ENCODE results near the gene CAMTA1. TPM values are rescaled to one million over a fixed set of nuclear protein-coding genes. Genes with fewer than 3 reads are reported as not detected.

Gene CAMTA1
- total RNA-seq, 1 donor from 2014 or later = 99.0 TPM

GRCh38 chr1:7503691-7504437 lies 718.6 kb downstream of the CAMTA1 start:
- no peak for DNase-seq (ENCODE audit: low spot score, unreplicated experiment)
- H3K36me3 Mint-ChIP-seq (ENCODE audit: insufficient read depth) = no peaks in the 10 kb centered on the region
- no peak for TF ChIP-seq CTCF (IDR thresholded peaks at IDR 0.05; ENCODE audit: unreplicated experiment)
- H3K27ac Mint-ChIP-seq = no peak overlapping the region
- no peaks in the 10 kb centered on the region for H3K9me3 Mint-ChIP-seq (ENCODE audit: low read depth)
- H3K4me3 Mint-ChIP-seq (ENCODE audit: low read depth) = no peak overlapping the region
- no peaks in the 10 kb centered on the region for H3K27me3 Mint-ChIP-seq
- no peaks in the 10 kb centered on the region for H3K4me1 Mint-ChIP-seq (ENCODE audit: low read depth)

DNA sequence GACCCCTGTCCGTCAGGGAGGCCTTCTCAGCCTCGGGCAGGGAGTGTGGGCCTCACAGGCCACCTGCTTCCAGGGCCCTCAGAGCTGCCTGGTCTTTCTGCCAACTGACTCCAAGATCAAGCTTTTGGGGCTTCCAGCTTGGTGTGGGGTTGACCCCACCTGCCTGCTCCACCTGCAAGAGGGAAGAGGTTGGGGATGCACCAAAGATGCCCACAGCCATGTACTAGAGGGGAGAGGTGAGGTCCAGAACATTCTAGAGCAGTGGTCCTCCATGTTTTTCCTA lies 719.1 kb downstream of the CAMTA1 start:
- no peaks in the 10 kb centered on the region for H3K27me3 Mint-ChIP-seq

GRCh38 chr1:7505094-7505770 lies 720.0 kb downstream of the CAMTA1 start:
- H3K9me3 Mint-ChIP-seq (ENCODE audit: low read depth) = no peaks in the 10 kb centered on the region
- no peak for DNase-seq (ENCODE audit: low spot score, unreplicated experiment)
- no peak overlapping the region for H3K27ac Mint-ChIP-seq
- no peak overlapping the region for H3K4me3 Mint-ChIP-seq (ENCODE audit: low read depth)
- H3K36me3 Mint-ChIP-seq (ENCODE audit: insufficient read depth) = no peaks in the 10 kb centered on the region
- no peak for TF ChIP-seq CTCF (IDR thresholded peaks at IDR 0.05; ENCODE audit: unreplicated experiment)
- no peaks in the 10 kb centered on the region for H3K27me3 Mint-ChIP-seq
- H3K4me1 Mint-ChIP-seq (ENCODE audit: low read depth) = no peaks in the 10 kb centered on the region

More for the DNA sequence above, 719.1 kb downstream of the CAMTA1 start:
- Mint-ChIP-seq H3K4me3 (ENCODE audit: low read depth) (no peak overlapping the region), H3K36me3 (ENCODE audit: insufficient read depth) (no peaks in the 10 kb centered on the region), H3K27ac (no peak overlapping the region), H3K4me1 (ENCODE audit: low read depth) (no peaks in the 10 kb centered on the region), H3K9me3 (ENCODE audit: low read depth) (no peaks in the 10 kb centered on the region)
- TF ChIP-seq CTCF (IDR thresholded peaks at IDR 0.05; ENCODE audit: unreplicated experiment) = no peak
- no peak for DNase-seq (ENCODE audit: low spot score, unreplicated experiment)

DNA sequence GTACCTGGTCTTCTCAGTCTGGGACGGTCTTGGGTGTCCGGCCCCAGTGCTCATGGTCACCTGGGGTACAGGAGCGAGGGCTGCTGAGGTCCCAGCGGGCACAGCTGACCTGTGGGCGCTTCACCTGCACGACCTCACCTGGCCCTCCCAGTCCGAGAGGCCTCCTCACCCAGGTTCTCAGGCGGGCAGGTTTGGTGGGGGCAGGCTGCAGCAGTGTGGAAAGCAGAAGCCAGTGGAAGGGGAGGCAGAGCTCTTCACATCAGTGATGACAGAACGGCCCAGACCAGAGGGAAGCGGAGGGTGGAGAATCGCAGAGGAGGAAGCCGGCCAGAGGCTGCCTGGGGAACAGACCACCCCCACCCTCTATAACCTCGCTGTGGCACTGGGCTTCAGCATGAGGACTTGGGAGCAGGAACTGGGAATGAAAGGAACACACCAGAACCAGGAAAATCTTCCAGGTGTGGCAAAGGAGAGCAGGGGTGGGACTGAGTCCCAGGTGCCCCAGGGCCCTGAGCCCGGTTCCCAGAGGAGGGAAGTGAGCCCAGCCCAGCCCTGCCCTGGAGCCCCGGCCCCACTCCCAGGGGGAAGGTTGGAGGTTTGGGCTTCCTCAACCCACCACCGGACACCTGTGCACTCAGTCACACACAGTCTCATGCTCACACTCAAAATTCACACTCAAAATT lies 720.7 kb downstream of the CAMTA1 start:
- no peak for TF ChIP-seq CTCF (IDR thresholded peaks at IDR 0.05; ENCODE audit: unreplicated experiment)
- peaks cover 3% of the 10 kb centered on the region for H3K27me3 Mint-ChIP-seq
- H3K4me3 Mint-ChIP-seq (ENCODE audit: low read depth) = no peak overlapping the region
- no peak for DNase-seq (ENCODE audit: low spot score, unreplicated experiment)
- H3K27ac Mint-ChIP-seq = no peak overlapping the region
- no peaks in the 10 kb centered on the region for H3K36me3 Mint-ChIP-seq (ENCODE audit: insufficient read depth)
- H3K4me1 Mint-ChIP-seq (ENCODE audit: low read depth) = no peaks in the 10 kb centered on the region
- H3K9me3 Mint-ChIP-seq (ENCODE audit: low read depth) = no peaks in the 10 kb centered on the region

DNA sequence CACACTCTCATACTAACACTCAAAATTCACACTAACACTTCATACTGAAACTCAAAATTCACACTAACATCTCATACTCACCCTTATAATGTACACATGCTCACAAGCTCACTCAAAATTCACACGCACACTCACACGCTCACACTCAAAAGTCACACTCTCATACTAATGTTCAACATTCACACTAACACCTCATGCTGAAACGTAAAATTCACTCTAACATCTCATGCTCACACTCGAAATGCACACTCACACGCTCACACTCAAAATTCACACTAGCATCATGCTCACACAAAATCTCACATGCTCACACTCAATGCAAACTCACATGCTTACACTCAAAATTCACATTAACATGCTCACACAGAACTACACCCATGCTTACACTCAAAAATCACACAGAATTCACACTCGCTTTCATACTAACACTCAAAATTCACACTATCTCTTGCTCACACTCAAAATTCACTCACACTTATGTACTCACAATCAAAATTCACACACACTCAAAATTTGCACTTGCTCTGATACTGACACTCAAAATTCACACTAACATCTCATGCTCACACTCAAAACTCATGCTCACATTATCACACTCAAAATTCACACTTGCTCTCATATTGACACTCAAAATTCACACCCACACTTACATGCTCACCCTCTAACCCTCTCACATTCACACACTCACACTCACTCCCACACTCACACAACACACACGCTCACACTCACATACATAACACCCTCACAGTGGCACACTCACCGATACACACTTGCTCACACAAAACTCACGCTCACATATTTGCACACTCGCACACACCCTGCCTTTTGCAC lies 721.4 kb downstream of the CAMTA1 start:
- TF ChIP-seq CTCF (IDR thresholded peaks at IDR 0.05; ENCODE audit: unreplicated experiment) = no peak
- H3K36me3 Mint-ChIP-seq (ENCODE audit: insufficient read depth) = no peaks in the 10 kb centered on the region
- H3K27me3 Mint-ChIP-seq = peaks cover 5% of the 10 kb centered on the region
- H3K4me3 Mint-ChIP-seq (ENCODE audit: low read depth) = no peak overlapping the region
- no peaks in the 10 kb centered on the region for H3K4me1 Mint-ChIP-seq (ENCODE audit: low read depth)
- no peaks in the 10 kb centered on the region for H3K9me3 Mint-ChIP-seq (ENCODE audit: low read depth)
- no peak for DNase-seq (ENCODE audit: low spot score, unreplicated experiment)
- no peak overlapping the region for H3K27ac Mint-ChIP-seq

Data from progenitor cell of endocrine pancreas (in vitro differentiated cells).